HepG2 (cell line): ENCODE measurements around the gene CCER1. TPM values are rescaled to one million over a fixed set of nuclear protein-coding genes. Genes with fewer than 3 reads are reported as not detected.

ENCODE experiments used
- ATAC-seq: fragments of 200-7000 bp; cut with Tn5 transposase; 3 replicates; pipeline ENCODE4 v1.9.1; 2020; ENCODE audit warnings: mild to moderate bottlenecking, moderate library complexity
- BruUV-seq: library from RNA; stranded (reverse); fragments of 400-500 nt; replicated peaks from 2 replicates; lab custom pipeline; 2021; lab: Mats Ljungman, UMichigan
- CTCF ChIA-PET: fragments of 300-600 bp; formaldehyde crosslinking; extraction: SDS; loops from one replicate; lab custom pipeline; 2021; ENCODE audit warnings: low total read pairs, inconsistent platforms, low intra/inter-chr PET ratio; lab: Yijun Ruan, JAX
- POLR2A ChIA-PET: fragments of 350-600 bp; sonication (Branson Sonifier 250); formaldehyde crosslinking; loops from one replicate; lab custom pipeline; 2020; ENCODE audit warnings: antibody characterized with exemption, inconsistent platforms; lab: Yijun Ruan, JAX
- DNase-seq: peaks from one replicate; pipeline ENCODE4 v3.0.0-alpha.2; 2015; ENCODE audit warnings: low spot score
- FAIRE-seq: peaks from 3 replicates; lab custom pipeline; 2011; peaks lifted over from hg19 to GRCh38; lab: Jason Lieb, UNC
- H2AFZ ChIP-seq: one replicate; pipeline ENCODE4 v1.6.1; 2011; ENCODE audit warnings: low read length, inconsistent platforms
- H3K27ac ChIP-seq: fragments of 300-600 bp; 3 replicates; pipeline ENCODE4 v1.8.0; 2011; ENCODE audit warnings: mixed run types, mild to moderate bottlenecking, mixed read lengths, low read length, inconsistent platforms; ENCODE audit not compliant: insufficient read depth; ENCODE audit errors: extremely low read length
- H3K27me3 ChIP-seq, 2 experiments: fragments of 200-600 bp in 1 of 2; 2 replicates in 1 of 2; 3 replicates in 1 of 2; pipeline versions ENCODE4 v1.6.0 to v1.8.0; 2011; ENCODE audit warnings: low read length in 2 of 2, mild to moderate bottlenecking in 2 of 2, moderate library complexity in 2 of 2, inconsistent platforms in 1 of 2; ENCODE audit not compliant: insufficient read depth in 2 of 2, control insufficient read depth in 1 of 2
- H3K36me3 ChIP-seq, 2 experiments: fragments of 200-600 bp in 1 of 2; replicated peaks in 1 of 2; 2 replicates in 1 of 2; 3 replicates in 1 of 2; pipeline versions ENCODE4 v1.5.1 to v1.8.0; 2011; ENCODE audit warnings: low read length in 2 of 2, inconsistent platforms in 1 of 2; ENCODE audit not compliant: insufficient read depth in 2 of 2, control insufficient read depth in 1 of 2
- H3K4me1 ChIP-seq: 2 replicates; pipeline ENCODE4 v1.5.1; 2012; ENCODE audit warnings: low read length, inconsistent platforms; ENCODE audit not compliant: insufficient read depth
- H3K4me2 ChIP-seq: 2 replicates; pipeline ENCODE4 v1.6.0; 2011; ENCODE audit warnings: low read depth, low read length, inconsistent platforms
- H3K4me3 ChIP-seq, 3 experiments: fragments of 200-600 bp in 1 of 3; sonication (generic), shearing (Covaris generic) in 1 of 3; replicated peaks in 1 of 3; 2 replicates each; pipeline ENCODE4 v1.5.1; 2011 to 2016; ENCODE audit warnings: low read length in 3 of 3, inconsistent platforms in 2 of 3, low read depth in 2 of 3, mild to moderate bottlenecking in 2 of 3, control low read depth in 1 of 3, mixed read lengths in 1 of 3; ENCODE audit not compliant: insufficient read depth in 1 of 3
- H3K79me2 ChIP-seq: one replicate; pipeline ENCODE4 v1.6.1; 2011; ENCODE audit warnings: low read length, inconsistent platforms; ENCODE audit not compliant: insufficient read depth
- H3K9ac ChIP-seq: 2 replicates; pipeline ENCODE4 v1.6.0; 2011; ENCODE audit warnings: mild to moderate bottlenecking, low read depth, low read length, inconsistent platforms; ENCODE audit not compliant: insufficient read depth
- H3K9me3 ChIP-seq: 2 replicates; pipeline ENCODE4 v1.5.1; 2012; ENCODE audit warnings: mild to moderate bottlenecking, low read length
- H4K20me1 ChIP-seq: 2 replicates; pipeline ENCODE4 v1.6.0; 2011; ENCODE audit warnings: inconsistent platforms, mild to moderate bottlenecking, low read length, moderate library complexity; ENCODE audit not compliant: insufficient read depth
- AGO1 ChIP-seq: fragments of 200-400 bp; formaldehyde crosslinking; IDR thresholded peaks from 2 replicates; pipeline ENCODE4 v1.6.1; 2017; ENCODE audit warnings: mild to moderate bottlenecking, low read depth, low read length, moderate library complexity; ENCODE audit not compliant: poor library complexity, severe bottlenecking
- LCORL ChIP-seq, 2 experiments: fragments of 450-650 bp in 1 of 2; sonication (generic) in 1 of 2; formaldehyde crosslinking in 1 of 2; IDR thresholded peaks; 2 replicates each; pipeline versions ENCODE4 v1.5.0 to v1.6.1; 2017 to 2020; ENCODE audit warnings: antibody characterized with exemption in 1 of 2, missing genetic modification reagents in 1 of 2
- MAFF ChIP-seq: IDR thresholded peaks from 2 replicates; pipeline ENCODE4 v1.6.1; 2011; ENCODE audit warnings: low read depth, low read length, improper control_type of control experiment
- TCF12 ChIP-seq, 2 experiments: fragments of 450-650 bp in 1 of 2; sonication (generic) in 1 of 2; formaldehyde crosslinking in 1 of 2; IDR thresholded peaks; 2 replicates each; pipeline versions ENCODE4 v1.6.1 to v1.8.0; 2017 to 2022; ENCODE audit warnings: antibody characterized with exemption in 1 of 2, mild to moderate bottlenecking in 1 of 2, missing genetic modification reagents in 1 of 2, moderate library complexity in 1 of 2
- TOE1 ChIP-seq: sonication (generic); formaldehyde crosslinking; IDR thresholded peaks from 2 replicates; pipeline ENCODE4 v1.4.0; 2020; ENCODE audit warnings: mild to moderate bottlenecking, missing genetic modification reagents
- ZNF138 ChIP-seq: sonication (generic); formaldehyde crosslinking; IDR thresholded peaks from 2 replicates; pipeline ENCODE4 v1.5.0; 2020; ENCODE audit warnings: mild to moderate bottlenecking, low read depth, missing genetic modification reagents
- ZNF503 ChIP-seq: sonication (generic); formaldehyde crosslinking; IDR thresholded peaks from 2 replicates; pipeline ENCODE4 v1.4.0; 2020; ENCODE audit warnings: missing genetic modification reagents
- ZNF512B ChIP-seq: sonication (generic); formaldehyde crosslinking; IDR thresholded peaks from 2 replicates; pipeline ENCODE4 v1.5.1; 2020; ENCODE audit warnings: missing genetic modification reagents, mild to moderate bottlenecking, borderline replicate concordance
- ZSCAN12 ChIP-seq: sonication (generic); formaldehyde crosslinking; IDR thresholded peaks from 2 replicates; pipeline ENCODE4 v1.9.0; 2021; ENCODE audit warnings: mild to moderate bottlenecking, missing genetic modification reagents
- WGBS: methylation state at CpG from one replicate; pipeline ENCODE4 v1.1.6; 2017; ENCODE audit warnings: low lambda C conversion rate; 5-methylcytosine and 5-hydroxymethylcytosine counted together
- in situ Hi-C: cut with HindIII; loops from 2 replicates; pipeline ENCODE4 v1.10.0; 2017; ENCODE audit warnings: low pct_unique_long_range_greater_than_20kb; ENCODE audit not compliant: extremely low pct_ligation_motif_present
- intact Hi-C: fragments of 100-400 bp; cut with micrococcal nuclease; formaldehyde crosslinking; loops from one replicate; pipeline ENCODE4 v1.10.0; 2022; ENCODE audit not compliant: unreplicated experiment
- polyA plus RNA-seq, 8 experiments: library from polyadenylated mRNA; depleted of rRNA in 3 of 8; stranded (reverse) in 7 of 8; unstranded in 1 of 8; fragments of >200 nt; fragmentation: Illumina TruSeq in 4 of 8; extraction: Trizol in 4 of 8; gene quantifications; 2 replicates each; pipeline versions ENCODE4 v1.2.1 to v1.2.3, GENCODE V29; 2011 to 2016; ENCODE audit warnings: low read depth in 4 of 8, missing spikeins in 1 of 8, mixed read lengths in 1 of 8; ENCODE audit not compliant: insufficient read depth in 1 of 8
- total RNA-seq, 5 experiments: library from RNA; depleted of rRNA; stranded (reverse); fragments of >200 nt; fragmentation: Illumina TruSeq; extraction: Trizol; gene quantifications; 2 replicates each; pipeline ENCODE4 v1.2.3, GENCODE V29; 2016; ENCODE audit warnings: low read depth in 1 of 5

Gene CCER1
- total and polyA plus RNA-seq, 2 of the 13 experiments (the other 11 are each of a cell fraction or from before 2014, with no cell fraction given): not detected

- FAIRE-seq (no peak), ATAC-seq (peak; percentile 56), DNase-seq (no peak)
- H3K27me3 ChIP-seq: no peaks in the 10 kb centered on the region
- ChIA-PET CTCF (no interaction called here), POLR2A (no interaction called here)
- H3K79me2 ChIP-seq: no peaks in the 10 kb centered on the region
- peaks cover 4% of the 10 kb centered on the region; the same call in 1 of the 2 replicates for H3K9me3 ChIP-seq
- no peak overlapping the region for H3K4me3 ChIP-seq
- H4K20me1 ChIP-seq: no peaks in the 10 kb centered on the region
- no peaks in the 10 kb centered on the region for H3K36me3 ChIP-seq
- H3K4me2 ChIP-seq: no peak overlapping the region
- H3K9ac ChIP-seq: no peak overlapping the region
- H2AFZ ChIP-seq: no peak overlapping the region
- intact Hi-C loops: no loop called here
- peaks cover 6% of the 10 kb centered on the region; the same call in 1 of the 2 replicates for H3K4me1 ChIP-seq
- no TSS peak for BruUV-seq
- in situ Hi-C loops: no loop called here
- TF ChIP-seq MAFF: no peak
- H3K27ac ChIP-seq: no peak overlapping the region
- 2% methylated on average over 5 of the region's 5 CpGs for WGBS
Observed at GRCh38 chr12:90925562-90925961, 29.4 kb downstream of the CCER1 start.

- WGBS: 3% methylated on average over 1 of the region's 1 CpG
- H3K4me1 ChIP-seq: peaks cover 6% of the 10 kb centered on the region; the same call in 1 of the 2 replicates
- in situ Hi-C loops (no loop called here), intact Hi-C loops (no loop called here)
- POLR2A ChIA-PET: no interaction called here
- CTCF ChIA-PET: no interaction called here
- H3K9ac ChIP-seq: no peak overlapping the region
- no TSS peak for BruUV-seq
- no peak overlapping the region for H3K4me3 ChIP-seq
- H4K20me1 ChIP-seq: no peaks in the 10 kb centered on the region
- H3K79me2 ChIP-seq: no peaks in the 10 kb centered on the region
- H2AFZ ChIP-seq: no peak overlapping the region
- no peaks in the 10 kb centered on the region; a peak in 1 of 5 replicates for H3K27me3 ChIP-seq
- H3K4me2 ChIP-seq: no peak overlapping the region
- H3K9me3 ChIP-seq: peaks cover 4% of the 10 kb centered on the region; the same call in 1 of the 2 replicates
- no peak for DNase-seq
- no peaks in the 10 kb centered on the region for H3K36me3 ChIP-seq
- TF ChIP-seq ZNF138 (CRISPR knock-in tag) (no peak), ZSCAN12 (no peak), TCF12 (IDR thresholded peaks at IDR 0.05) (no peak), TCF12 (CRISPR knock-in tag; IDR thresholded peaks at IDR 0.05) (no peak), ZNF512B (CRISPR knock-in tag) (no peak), ZNF503 (CRISPR knock-in tag) (no peak), TOE1 (no peak), AGO1 (no peak), LCORL (IDR thresholded peaks at IDR 0.05) (no peak), LCORL (CRISPR knock-in tag; IDR thresholded peaks at IDR 0.05) (no peak)
- H3K27ac ChIP-seq: no peak overlapping the region
- FAIRE-seq: no peak
- no peak for ATAC-seq
Observed at GRCh38 chr12:90924406-90924805, 30.6 kb downstream of the CCER1 start.
